ENCODE measurements around the gene KIF7.
A peak's percentile ranks its signal among the peaks of the same experiment; 100 is the strongest.

The KIF7 gene

DNA sequence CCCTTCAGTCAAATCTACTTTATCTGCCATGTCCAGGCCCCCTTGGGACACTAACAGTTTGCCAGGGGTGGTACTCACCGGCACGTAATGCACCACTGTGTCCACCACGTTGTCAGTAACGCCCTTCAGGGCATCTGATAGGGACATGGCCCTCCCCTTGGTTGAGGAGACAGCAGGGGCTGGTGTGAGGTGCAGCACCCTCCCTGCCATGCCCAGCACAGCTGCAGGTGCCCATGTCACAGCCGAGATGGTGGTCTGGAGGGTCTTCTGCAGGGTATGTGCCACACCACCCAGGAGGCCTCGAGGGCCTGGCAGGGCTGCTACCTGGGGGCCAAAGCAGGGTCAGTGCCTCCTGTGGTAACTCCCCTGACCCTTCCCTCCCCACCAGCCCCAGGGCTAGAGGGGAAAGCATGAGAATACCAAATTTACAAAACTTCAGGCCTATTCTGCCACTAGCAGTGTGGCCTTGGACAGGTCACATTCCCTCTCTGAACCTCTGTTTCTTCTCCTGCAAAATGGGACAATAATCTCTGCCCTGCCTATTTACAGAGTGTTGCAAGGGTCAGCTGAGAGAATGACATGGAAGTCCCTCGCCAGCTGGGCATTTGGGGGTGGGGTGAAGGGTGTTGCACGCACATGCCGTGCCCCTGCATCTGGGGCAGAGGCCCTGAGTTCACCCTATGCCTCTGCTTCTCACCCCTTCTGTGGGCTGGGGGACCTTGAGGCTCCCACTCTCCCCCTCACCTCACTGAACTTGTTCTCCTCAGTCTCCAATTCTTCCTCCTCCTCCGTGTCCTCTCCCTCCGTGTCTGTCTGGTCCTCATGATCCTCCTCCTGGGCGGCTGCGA is 11.8 kb upstream of the KIF7 start:
- H3K4me1 Mint-ChIP-seq, result no peaks in the 10 kb centered on the region
- ATAC-seq (replicated peaks; ENCODE audit: extremely low read depth, poor library complexity, severe bottlenecking) (no peak), DNase-seq (ENCODE audit: low spot score in 2 of 2) (no peak)
- peaks cover 35% of the 10 kb centered on the region for H3K27me3 Mint-ChIP-seq
- H3K9me3 Mint-ChIP-seq, result no peaks in the 10 kb centered on the region
- H3K36me3 Mint-ChIP-seq (ENCODE audit: insufficient read depth), result no peaks in the 10 kb centered on the region
- no peak overlapping the region for H3K4me3 Mint-ChIP-seq
- no peak overlapping the region for H3K27ac Mint-ChIP-seq (ENCODE audit: low read depth)

DNA sequence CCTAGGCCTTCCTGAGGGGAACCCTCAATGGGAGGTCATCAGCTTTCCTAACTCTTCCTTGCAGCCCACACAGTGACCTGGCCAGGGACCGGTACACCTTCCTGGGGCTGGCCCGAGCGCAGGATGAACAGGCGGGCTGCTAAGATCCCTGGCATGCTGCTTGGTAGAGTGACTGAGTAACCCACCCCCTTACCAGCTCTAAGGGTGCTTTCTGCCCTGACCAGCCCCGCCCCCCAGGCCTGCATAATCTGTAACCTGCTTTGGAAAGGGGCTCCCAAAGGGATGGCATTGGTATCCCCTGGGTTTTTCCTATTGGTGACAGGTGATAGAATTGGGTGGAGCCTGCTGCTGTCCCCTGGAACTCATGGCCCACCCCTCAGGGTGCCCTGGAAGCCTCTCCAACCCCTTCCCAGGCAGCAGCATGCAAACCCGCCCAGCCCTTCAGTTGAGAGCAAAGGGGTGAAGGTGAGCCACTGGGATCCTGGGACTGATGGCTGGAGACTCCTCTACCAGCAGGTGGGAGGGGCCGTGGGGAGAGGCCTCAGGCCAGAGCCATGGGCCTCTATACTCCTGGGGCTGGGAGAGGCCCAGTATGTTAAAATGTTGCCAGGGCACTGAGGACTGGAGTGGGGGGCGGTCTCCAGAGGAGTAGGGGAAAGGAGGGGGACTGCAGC is 11.1 kb upstream of the KIF7 start:
- no peak overlapping the region for H3K27ac Mint-ChIP-seq (ENCODE audit: low read depth)
- H3K27me3 Mint-ChIP-seq, result peaks cover 38% of the 10 kb centered on the region
- H3K4me3 Mint-ChIP-seq, result no peak overlapping the region
- DNase-seq (ENCODE audit: low spot score in 2 of 2) (no peak), ATAC-seq (replicated peaks; ENCODE audit: extremely low read depth, poor library complexity, severe bottlenecking) (no peak)
- no peaks in the 10 kb centered on the region for H3K36me3 Mint-ChIP-seq (ENCODE audit: insufficient read depth)
- H3K9me3 Mint-ChIP-seq, result no peaks in the 10 kb centered on the region
- H3K4me1 Mint-ChIP-seq, result no peaks in the 10 kb centered on the region

DNA sequence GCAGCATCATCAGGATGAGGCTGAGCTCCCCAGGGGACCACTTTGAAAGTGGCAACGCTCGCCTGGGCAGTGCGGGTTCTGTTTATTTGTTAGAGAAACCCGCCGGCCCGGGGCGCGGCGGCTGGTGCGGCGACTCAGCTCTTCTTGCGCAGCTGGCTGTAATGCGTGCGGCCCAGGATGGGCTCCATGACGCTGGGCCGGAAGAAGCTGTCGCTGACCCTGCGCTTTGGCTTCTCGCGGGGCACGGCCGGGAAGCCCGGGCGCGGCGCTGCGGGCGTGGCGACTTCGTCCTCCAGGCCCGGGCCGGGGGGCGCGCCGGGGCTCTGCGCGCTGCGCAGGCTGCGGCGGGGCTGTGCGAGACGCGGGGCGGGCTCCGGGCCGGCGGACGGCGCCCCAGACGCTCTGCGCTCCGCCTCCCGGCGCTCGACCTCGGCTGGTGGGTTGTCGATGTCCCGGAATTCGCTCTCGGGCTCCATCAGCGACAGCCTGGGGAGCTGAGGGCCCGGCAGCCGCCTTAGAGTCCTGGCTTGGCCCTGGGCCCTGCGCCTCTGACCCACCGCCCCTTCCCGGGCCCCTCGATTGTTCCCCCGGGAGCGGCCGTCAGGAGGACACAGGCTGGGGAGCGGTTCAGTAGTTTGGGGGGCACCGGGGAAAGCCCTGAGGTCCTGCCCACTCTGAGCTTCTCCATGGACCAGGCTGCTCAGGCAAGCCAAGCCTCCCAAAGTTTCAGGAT is 10.3 kb upstream of the KIF7 start:
- no peak overlapping the region for H3K4me3 Mint-ChIP-seq
- H3K27ac Mint-ChIP-seq (ENCODE audit: low read depth), result no peak overlapping the region
- no peak for DNase-seq (ENCODE audit: low spot score in 2 of 2)
- H3K4me1 Mint-ChIP-seq, result no peaks in the 10 kb centered on the region
- H3K36me3 Mint-ChIP-seq (ENCODE audit: insufficient read depth), result no peaks in the 10 kb centered on the region
- no peaks in the 10 kb centered on the region for H3K9me3 Mint-ChIP-seq
- peaks cover 45% of the 10 kb centered on the region for H3K27me3 Mint-ChIP-seq
- no peak for ATAC-seq (replicated peaks; ENCODE audit: extremely low read depth, poor library complexity, severe bottlenecking)

DNA sequence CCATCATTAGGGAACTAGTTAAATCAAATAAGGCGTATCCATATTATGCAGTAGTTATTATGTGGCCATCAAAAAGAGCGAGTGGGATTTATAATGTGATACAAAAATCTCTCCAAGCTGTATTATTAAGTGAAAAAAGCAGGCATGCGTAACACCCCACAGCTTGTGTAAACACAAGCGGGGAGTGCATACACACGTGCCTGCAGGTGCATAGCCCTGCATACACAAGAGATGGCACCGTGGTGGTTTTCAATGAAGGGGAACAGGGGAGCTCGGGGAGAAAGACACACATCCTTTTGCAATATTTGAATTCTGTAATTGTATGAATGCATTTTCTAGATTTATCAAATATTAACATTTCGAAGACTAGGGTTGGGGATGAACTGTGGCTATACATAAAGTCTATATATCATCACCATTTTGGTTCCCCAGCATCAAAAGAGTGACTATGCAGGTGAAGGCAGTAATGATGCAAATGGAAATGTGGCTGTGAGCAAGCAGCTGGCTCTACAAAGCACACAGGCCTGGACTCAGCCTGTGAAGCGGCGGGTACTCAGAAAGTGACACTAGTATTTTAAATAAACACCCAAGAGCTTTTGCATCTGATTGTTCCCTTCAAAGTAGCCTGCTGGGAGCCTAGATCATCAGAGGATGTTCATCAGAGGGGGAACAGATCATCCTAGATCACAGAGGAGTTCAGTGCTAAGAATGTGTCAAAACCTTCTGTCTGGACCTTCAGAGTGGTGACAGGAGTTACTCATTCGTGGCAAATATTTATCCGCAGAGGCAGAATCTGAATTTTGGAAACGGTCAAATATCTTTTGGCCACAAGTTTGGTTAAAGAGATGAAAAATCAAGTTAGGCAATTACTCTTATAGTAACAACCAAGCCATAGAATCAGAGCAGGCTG is 9.4 kb upstream of the KIF7 start:
- DNase-seq (ENCODE audit: low spot score in 2 of 2) (no peak), ATAC-seq (replicated peaks; ENCODE audit: extremely low read depth, poor library complexity, severe bottlenecking) (no peak)
- H3K27ac Mint-ChIP-seq (ENCODE audit: low read depth), result no peak overlapping the region
- H3K9me3 Mint-ChIP-seq, result no peaks in the 10 kb centered on the region
- H3K4me1 Mint-ChIP-seq, result no peaks in the 10 kb centered on the region
- H3K27me3 Mint-ChIP-seq, result peaks cover 54% of the 10 kb centered on the region
- H3K36me3 Mint-ChIP-seq (ENCODE audit: insufficient read depth), result no peaks in the 10 kb centered on the region
- peak overlapping the region; percentile 0 for H3K4me3 Mint-ChIP-seq

DNA sequence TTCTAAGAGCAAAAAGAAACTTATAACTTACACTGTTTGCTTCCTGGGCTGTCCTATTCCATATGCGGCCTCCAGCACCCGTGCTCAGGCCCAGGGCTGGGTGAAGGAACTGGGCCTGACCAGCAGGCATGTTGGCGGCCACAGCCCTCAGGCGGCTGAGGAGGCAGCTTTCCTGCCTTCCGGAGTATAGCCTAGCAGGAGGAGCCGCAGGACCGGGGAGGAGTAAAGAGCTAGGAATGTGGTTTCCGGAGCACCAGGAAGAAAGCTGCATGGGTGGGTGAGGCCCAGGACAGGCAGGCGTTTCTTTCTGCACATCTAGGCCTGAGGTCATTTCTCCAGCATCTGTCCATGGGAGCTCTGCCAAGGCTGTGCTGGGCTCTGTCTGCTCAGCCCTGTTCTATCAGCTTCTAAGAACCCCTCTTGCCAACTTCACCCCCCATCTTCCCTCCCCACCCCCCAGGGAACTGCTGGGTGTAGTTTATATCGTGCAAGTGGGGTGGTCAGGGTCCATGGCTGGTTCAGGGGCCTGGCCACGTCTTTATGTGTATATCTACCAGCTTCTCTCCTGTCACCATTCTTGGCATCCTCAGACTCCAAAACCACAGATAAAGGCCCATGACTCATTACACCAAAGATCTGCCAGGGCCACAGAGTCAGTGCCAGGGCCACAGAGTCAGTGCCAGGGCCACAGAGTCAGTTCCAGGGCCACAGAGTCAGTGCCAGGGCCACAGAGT is 7.8 kb upstream of the KIF7 start:
- Mint-ChIP-seq H3K4me3 (no peak overlapping the region), H3K36me3 (ENCODE audit: insufficient read depth) (no peaks in the 10 kb centered on the region), H3K27ac (ENCODE audit: low read depth) (no peak overlapping the region), H3K9me3 (no peaks in the 10 kb centered on the region), H3K27me3 (peaks cover 64% of the 10 kb centered on the region), H3K4me1 (no peaks in the 10 kb centered on the region)
- DNase-seq (ENCODE audit: low spot score in 2 of 2) (no peak), ATAC-seq (replicated peaks; ENCODE audit: extremely low read depth, poor library complexity, severe bottlenecking) (no peak)

DNA sequence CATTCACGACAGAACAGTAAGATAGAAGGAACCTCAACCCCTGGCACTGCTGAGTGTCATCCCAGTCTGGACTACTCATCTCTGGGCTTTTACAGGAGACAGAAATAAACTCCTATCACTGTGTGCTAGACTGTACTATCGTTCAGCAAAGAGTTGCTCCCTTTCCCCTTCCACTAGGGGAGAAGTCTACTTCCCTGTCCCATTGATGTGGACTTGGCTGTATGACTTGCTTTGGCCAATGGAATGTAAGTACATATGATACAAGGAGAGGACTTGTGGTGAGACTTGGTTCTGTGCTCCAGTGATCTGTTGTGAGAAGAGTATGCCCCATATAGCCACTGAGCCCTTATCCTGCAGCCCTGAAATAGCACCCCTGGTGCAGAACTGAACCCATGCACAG is 5.3 kb upstream of the KIF7 start:
- no peak for DNase-seq (ENCODE audit: low spot score in 2 of 2)
- ATAC-seq (replicated peaks; ENCODE audit: extremely low read depth, poor library complexity, severe bottlenecking), result no peak
- H3K27me3 Mint-ChIP-seq, result peaks cover 72% of the 10 kb centered on the region

DNA sequence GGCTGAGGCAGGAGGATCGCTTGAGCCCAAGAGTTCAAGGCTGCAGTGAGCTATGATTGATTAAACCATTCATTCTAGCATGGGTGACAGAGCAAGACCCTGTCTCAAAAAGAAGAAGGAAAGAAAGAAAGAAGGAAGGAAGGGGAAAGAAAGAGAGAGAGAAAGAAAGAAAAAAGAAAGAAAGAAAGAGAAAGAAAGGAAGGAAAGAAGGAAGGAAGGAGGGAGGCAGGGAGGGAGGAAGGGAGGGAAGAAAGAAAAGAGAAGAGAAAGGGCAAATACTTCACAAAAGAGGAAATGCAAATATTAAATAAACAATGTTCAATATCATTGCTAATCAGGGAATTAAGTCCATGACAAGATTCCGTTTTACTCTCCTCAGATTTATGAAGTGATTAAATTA is 4.0 kb upstream of the KIF7 start:
- no peak overlapping the region for H3K27ac Mint-ChIP-seq (ENCODE audit: low read depth)

More for the DNA sequence above, 5.3 kb upstream of the KIF7 start:
- H3K36me3 Mint-ChIP-seq (ENCODE audit: insufficient read depth), result no peaks in the 10 kb centered on the region
- no peak overlapping the region for H3K4me3 Mint-ChIP-seq
- no peaks in the 10 kb centered on the region for H3K9me3 Mint-ChIP-seq
- peaks cover 3% of the 10 kb centered on the region for H3K4me1 Mint-ChIP-seq
- H3K27ac Mint-ChIP-seq (ENCODE audit: low read depth), result no peak overlapping the region

DNA sequence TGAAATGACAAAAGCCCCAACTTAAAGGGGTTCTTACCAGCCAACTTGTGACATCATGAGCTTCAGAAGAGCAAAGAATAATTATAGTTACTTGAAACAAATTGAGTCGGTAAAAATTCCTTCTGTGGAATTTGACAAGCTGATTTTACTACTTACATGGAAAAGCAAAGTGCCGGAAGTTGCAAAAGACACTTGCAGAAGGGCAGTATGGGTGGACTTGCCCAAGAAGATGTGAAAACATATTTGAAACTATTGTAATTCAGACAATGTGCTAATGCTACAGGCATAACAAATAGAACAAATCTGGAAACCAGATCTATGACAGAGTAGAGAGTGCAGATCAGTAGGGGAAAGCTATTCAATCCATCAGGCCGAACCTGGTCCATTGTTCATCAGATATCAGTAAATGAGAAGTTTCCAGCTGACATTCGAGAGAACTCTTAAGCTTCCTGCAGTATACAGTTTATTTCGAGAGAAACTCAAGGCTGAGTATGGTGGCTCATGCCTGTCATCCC is 2.5 kb upstream of the KIF7 start:
- Mint-ChIP-seq H3K36me3 (ENCODE audit: insufficient read depth) (no peaks in the 10 kb centered on the region), H3K4me3 (no peak overlapping the region), H3K27me3 (peaks cover 82% of the 10 kb centered on the region), H3K27ac (ENCODE audit: low read depth) (no peak overlapping the region), H3K4me1 (peaks cover 12% of the 10 kb centered on the region), H3K9me3 (no peaks in the 10 kb centered on the region)
- DNase-seq (ENCODE audit: low spot score in 2 of 2) (no peak), ATAC-seq (replicated peaks; ENCODE audit: extremely low read depth, poor library complexity, severe bottlenecking) (no peak)

More for the DNA sequence above, 4.0 kb upstream of the KIF7 start:
- DNase-seq (ENCODE audit: low spot score in 2 of 2), result no peak
- no peak for ATAC-seq (replicated peaks; ENCODE audit: extremely low read depth, poor library complexity, severe bottlenecking)
- peaks cover 12% of the 10 kb centered on the region for H3K4me1 Mint-ChIP-seq
- no peaks in the 10 kb centered on the region for H3K9me3 Mint-ChIP-seq
- no peaks in the 10 kb centered on the region for H3K36me3 Mint-ChIP-seq (ENCODE audit: insufficient read depth)
- no peak overlapping the region for H3K4me3 Mint-ChIP-seq
- peaks cover 77% of the 10 kb centered on the region for H3K27me3 Mint-ChIP-seq

DNA sequence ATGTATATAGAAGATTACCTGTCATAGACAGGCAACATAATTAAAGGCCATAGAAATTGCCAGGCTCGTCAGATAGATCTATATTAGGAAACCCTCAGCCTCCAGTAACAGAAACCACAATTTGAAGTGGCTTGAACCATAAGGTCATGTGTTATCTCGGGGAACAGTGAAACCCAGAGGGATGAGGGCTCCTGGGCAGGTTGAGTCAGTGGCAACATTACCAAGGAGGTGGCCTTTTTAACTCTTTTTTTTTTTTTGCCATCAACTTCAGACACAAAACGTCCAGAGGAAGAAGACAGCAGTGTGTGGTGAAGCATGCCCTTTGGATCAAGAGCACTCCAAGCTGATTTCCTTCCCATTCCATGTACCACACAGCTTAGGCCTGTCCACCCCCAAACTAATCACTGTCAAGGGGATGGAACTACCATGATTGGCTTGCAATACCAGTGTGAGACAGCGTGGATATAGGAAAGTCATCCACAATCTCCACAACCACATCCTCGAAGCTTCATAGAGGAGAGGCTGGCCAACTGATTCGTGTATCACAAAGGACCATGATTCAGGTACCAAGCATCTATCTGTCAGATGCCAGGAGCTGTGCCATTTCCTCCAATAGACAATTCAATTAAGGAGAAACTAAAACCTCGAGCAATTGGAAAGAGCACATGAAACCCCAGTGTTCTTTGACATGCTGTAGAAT is 999 bp upstream of the KIF7 start:
- H3K9me3 Mint-ChIP-seq, result no peaks in the 10 kb centered on the region

DNA sequence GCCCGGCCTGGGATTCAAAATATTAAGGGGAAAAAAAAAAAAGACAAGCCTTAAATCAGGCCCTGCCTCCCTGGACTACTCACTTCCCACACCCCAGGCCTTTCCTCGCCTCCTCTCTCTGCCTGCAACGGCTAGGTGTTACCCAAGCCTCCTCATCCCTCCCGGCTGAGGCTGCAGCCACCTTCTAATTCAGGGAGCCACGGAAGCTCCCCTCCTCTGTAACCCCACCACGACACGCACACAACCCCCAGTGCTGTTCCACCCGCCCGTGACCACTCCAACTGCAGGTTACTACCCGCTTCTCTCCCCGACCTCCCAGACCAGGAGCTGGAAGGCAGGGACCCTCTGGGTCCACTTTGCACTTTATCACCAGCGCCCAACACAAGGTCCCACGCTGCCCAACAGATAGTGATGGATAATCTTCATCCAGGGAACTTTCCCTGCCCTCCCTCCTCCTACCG is 936 bp downstream of the KIF7 start:
- DNase-seq (ENCODE audit: low spot score in 2 of 2) (no peak), ATAC-seq (replicated peaks; ENCODE audit: extremely low read depth, poor library complexity, severe bottlenecking) (no peak)
- Mint-ChIP-seq H3K27ac (ENCODE audit: low read depth) (no peak overlapping the region), H3K9me3 (no peaks in the 10 kb centered on the region), H3K4me1 (peaks cover 12% of the 10 kb centered on the region), H3K36me3 (ENCODE audit: insufficient read depth) (no peaks in the 10 kb centered on the region), H3K4me3 (peak overlapping the region; percentile 64), H3K27me3 (peaks cover 64% of the 10 kb centered on the region)

More for the DNA sequence above, 999 bp upstream of the KIF7 start:
- ATAC-seq (replicated peaks; ENCODE audit: extremely low read depth, poor library complexity, severe bottlenecking), result no peak
- Mint-ChIP-seq H3K4me1 (peaks cover 12% of the 10 kb centered on the region), H3K4me3 (peak overlapping the region; percentile 64), H3K36me3 (ENCODE audit: insufficient read depth) (no peaks in the 10 kb centered on the region), H3K27me3 (peaks cover 83% of the 10 kb centered on the region), H3K27ac (ENCODE audit: low read depth) (no peak overlapping the region)
- no peak for DNase-seq (ENCODE audit: low spot score in 2 of 2)

DNA sequence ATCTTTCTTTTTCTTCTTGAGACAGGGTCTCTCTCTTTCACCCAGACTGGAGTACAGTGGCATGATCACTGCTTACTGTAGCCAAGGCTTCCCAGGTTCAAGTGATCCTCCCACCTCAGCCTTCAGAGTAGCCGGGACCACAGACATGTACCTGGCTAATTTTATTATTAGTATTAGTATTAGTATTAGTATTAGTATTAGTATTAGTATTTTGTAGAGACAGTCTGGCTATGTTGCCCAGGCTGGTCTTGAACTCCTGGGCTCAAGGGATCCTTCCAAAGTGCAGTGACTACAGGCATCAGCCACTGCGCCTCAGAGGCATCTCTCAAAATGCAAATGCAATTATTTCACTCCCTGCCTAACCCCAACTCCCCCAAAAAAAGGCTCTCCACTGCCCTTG is 1.7 kb downstream of the KIF7 start:
- no peak overlapping the region for H3K4me3 Mint-ChIP-seq
- DNase-seq (ENCODE audit: low spot score in 2 of 2) (no peak), ATAC-seq (replicated peaks; ENCODE audit: extremely low read depth, poor library complexity, severe bottlenecking) (no peak)
- peaks cover 12% of the 10 kb centered on the region for H3K4me1 Mint-ChIP-seq
- no peaks in the 10 kb centered on the region for H3K9me3 Mint-ChIP-seq
- H3K27ac Mint-ChIP-seq (ENCODE audit: low read depth), result no peak overlapping the region
- H3K27me3 Mint-ChIP-seq, result peaks cover 58% of the 10 kb centered on the region
- H3K36me3 Mint-ChIP-seq (ENCODE audit: insufficient read depth), result no peaks in the 10 kb centered on the region

Measured in central memory CD8-positive, alpha-beta T cell (primary cell).